CD14-positive monocyte (primary cell): ENCODE data around the gene RRP7A. TPM values are rescaled to one million over a fixed set of nuclear protein-coding genes. Genes with fewer than 3 reads are reported as not detected.

Source experiments
- DNase-seq, 3 donors: peaks; one replicate each; pipeline ENCODE4 v3.0.0-alpha.2; 2011 to 2022
- H2AFZ ChIP-seq: 2 replicates; pipeline ENCODE4 v1.6.0; 2012; ENCODE audit warnings: mild to moderate bottlenecking, low read depth, low read length, inconsistent platforms; ENCODE audit not compliant: insufficient read depth, poor library complexity, severe bottlenecking
- H3K27ac ChIP-seq, 2 donors: 1 replicate in 1 of 2; 2 replicates in 1 of 2; pipeline ENCODE4 v1.5.1; 2012 to 2013; ENCODE audit warnings: low read length in 2 of 2, control low read depth in 1 of 2, inconsistent platforms in 1 of 2, low read depth in 1 of 2, mild to moderate bottlenecking in 1 of 2
- H3K27me3 ChIP-seq, 2 donors: one replicate each; pipeline versions ENCODE4 v1.6.0 to v1.6.1; 2011 to 2013; ENCODE audit warnings: low read length in 2 of 2; ENCODE audit not compliant: control insufficient read depth in 2 of 2, insufficient read depth in 2 of 2
- H3K36me3 ChIP-seq, 2 donors: replicated peaks in 1 of 2; 1 replicate in 1 of 2; 2 replicates in 1 of 2; pipeline versions ENCODE4 v1.5.1 to v1.6.1; 2012 to 2013; ENCODE audit warnings: low read length in 2 of 2, control low read depth in 1 of 2, inconsistent platforms in 1 of 2, mild to moderate bottlenecking in 1 of 2; ENCODE audit not compliant: insufficient read depth in 2 of 2, control insufficient read depth in 1 of 2
- H3K4me1 ChIP-seq, 2 donors: 1 replicate in 1 of 2; 2 replicates in 1 of 2; pipeline versions ENCODE4 v1.5.1 to v1.6.1; 2012 to 2013; ENCODE audit warnings: low read length in 2 of 2, control low read depth in 1 of 2, inconsistent platforms in 1 of 2, mild to moderate bottlenecking in 1 of 2, moderate library complexity in 1 of 2; ENCODE audit not compliant: insufficient read depth in 2 of 2, control insufficient read depth in 1 of 2
- H3K4me2 ChIP-seq: replicated peaks from 2 replicates; pipeline ENCODE3; 2012; ENCODE audit warnings: low read length, moderate library complexity, mild to moderate bottlenecking; ENCODE audit not compliant: poor library complexity, severe bottlenecking; ENCODE audit errors: extremely low read depth
- H3K4me3 ChIP-seq, 3 experiments: fragments of 200-600 bp in 1 of 3; sonication (generic) in 1 of 3; replicated peaks in 1 of 3; 1 replicate in 2 of 3; 2 replicates in 1 of 3; pipeline ENCODE4 v1.5.1; 2011 to 2013; ENCODE audit warnings: low read length in 3 of 3, mild to moderate bottlenecking in 3 of 3, control low read depth in 2 of 3, low read depth in 2 of 3, inconsistent platforms in 1 of 3, moderate library complexity in 1 of 3
- H3K79me2 ChIP-seq: 2 replicates; pipeline ENCODE4 v1.6.0; 2012; ENCODE audit warnings: mild to moderate bottlenecking, control low read depth, inconsistent platforms, low read length, moderate library complexity; ENCODE audit not compliant: insufficient read depth
- H3K9ac ChIP-seq: 2 replicates; pipeline ENCODE4 v1.6.0; 2017; ENCODE audit warnings: low read length, mild to moderate bottlenecking; ENCODE audit not compliant: insufficient read depth, poor library complexity, severe bottlenecking
- H3K9me3 ChIP-seq, 2 donors: replicated peaks in 1 of 2; 1 replicate in 1 of 2; 2 replicates in 1 of 2; pipeline versions ENCODE4 v1.5.1 to v1.6.1; 2012 to 2013; ENCODE audit warnings: low read length in 2 of 2, control low read depth in 1 of 2; ENCODE audit not compliant: control insufficient read depth in 1 of 2, insufficient read depth in 1 of 2
- H4K20me1 ChIP-seq: 2 replicates; pipeline ENCODE4 v1.6.0; 2012; ENCODE audit warnings: mild to moderate bottlenecking, low read length, control low read depth, moderate library complexity; ENCODE audit not compliant: insufficient read depth
- H3K27ac Mint-ChIP-seq, 7 donors: one replicate each; pipeline ENCODE4 v1.8.0; 2020; ENCODE audit warnings: mild to moderate bottlenecking in 7 of 7, mixed read lengths in 7 of 7, moderate library complexity in 6 of 7, inconsistent platforms in 2 of 7
- H3K27me3 Mint-ChIP-seq, 3 donors: one replicate each; pipeline ENCODE4 v1.8.0; 2021 to 2022; ENCODE audit warnings: low read depth in 3 of 3, mild to moderate bottlenecking in 3 of 3, mixed read lengths in 3 of 3, moderate library complexity in 3 of 3, inconsistent platforms in 1 of 3
- H3K36me3 Mint-ChIP-seq, 2 donors: one replicate each; pipeline ENCODE4 v1.8.0; 2020; ENCODE audit warnings: mixed read lengths in 2 of 2, inconsistent platforms in 1 of 2, mild to moderate bottlenecking in 1 of 2
- H3K4me1 Mint-ChIP-seq: one replicate; pipeline ENCODE4 v1.8.0; 2020; ENCODE audit warnings: mild to moderate bottlenecking, mixed read lengths
- H3K4me3 Mint-ChIP-seq, 2 donors: one replicate each; pipeline ENCODE4 v1.8.0; 2020; ENCODE audit warnings: mild to moderate bottlenecking in 2 of 2, mixed read lengths in 2 of 2, moderate library complexity in 1 of 2
- H3K9me3 Mint-ChIP-seq, 7 donors: one replicate each; pipeline ENCODE4 v1.8.0; 2020 to 2022; ENCODE audit warnings: mixed read lengths in 7 of 7, mild to moderate bottlenecking in 6 of 7, moderate library complexity in 6 of 7, inconsistent platforms in 2 of 7
- WGBS: methylation state at CpG from one replicate; pipeline ENCODE4 v1.1.5; 2013; ENCODE audit warnings: missing lambda C conversion rate; ENCODE audit not compliant: insufficient coverage; 5-methylcytosine and 5-hydroxymethylcytosine counted together
- intact Hi-C, 2 donors: fragments of 100-400 bp; cut with micrococcal nuclease; formaldehyde crosslinking; loops; one replicate each; pipeline versions ENCODE4 v1.15.0 to v1.15.1; 2023
- polyA plus RNA-seq, 3 donors: library from polyadenylated mRNA; depleted of rRNA in 1 of 3; unstranded in 2 of 3; stranded (reverse) in 1 of 3; fragments of 300-500 nt in 2 of 3; fragments of >200 nt in 1 of 3; fragmentation: Illumina TruSeq in 2 of 3; gene quantifications; 1 replicate in 2 of 3; 2 replicates in 1 of 3; pipeline ENCODE4 v1.2.3, GENCODE V29; 2012 to 2021
- TF ChIP-seq, protein P1 (sequence below): fragments of 200-600 bp; IDR thresholded peaks from one replicate; pipeline ENCODE4 v1.8.0; 2022; ENCODE audit warnings: antibody characterized with exemption, mild to moderate bottlenecking

Gene RRP7A
- polyA plus RNA-seq, 3 donors: 19.4 to 59.9 (median 29.1) TPM

DNA sequence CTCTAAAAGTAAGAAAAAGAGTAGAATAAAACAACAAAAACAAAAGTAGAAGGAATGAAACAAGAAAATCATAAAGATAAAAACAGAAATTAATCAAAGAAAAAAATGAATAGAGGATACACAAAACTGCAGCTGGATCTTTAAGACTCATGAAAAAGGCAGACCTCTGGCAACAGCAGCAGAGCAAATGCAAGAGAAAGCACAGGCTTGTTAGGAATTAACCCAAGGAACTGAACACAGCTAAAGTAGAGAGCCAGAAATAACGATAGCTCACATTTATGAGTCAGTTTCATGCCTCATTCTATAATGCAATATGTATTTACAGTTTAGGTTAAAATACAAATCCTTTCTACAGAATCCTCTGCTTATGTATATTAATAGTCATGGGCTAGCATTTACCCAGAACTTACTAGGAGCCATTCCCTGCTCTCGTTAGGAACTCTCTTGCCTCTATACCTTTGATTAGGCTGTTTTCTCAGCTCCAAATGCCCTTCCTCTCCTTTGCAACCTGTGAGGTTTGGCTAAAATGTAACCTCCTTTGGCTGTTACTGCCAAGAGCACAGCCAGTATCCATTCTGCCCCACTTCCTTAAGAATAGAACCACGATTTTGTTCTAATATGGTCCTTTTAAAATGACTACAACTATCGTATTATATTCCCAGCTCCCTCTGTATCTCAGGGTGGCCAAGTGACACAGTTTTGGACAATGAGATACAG, 49.1 kb downstream of the RRP7A start:
- H3K9me3 Mint-ChIP-seq: no peaks in the 10 kb centered on the region
- Histone ChIP-seq H4K20me1 (no peaks in the 10 kb centered on the region), H3K36me3 (no peaks in the 10 kb centered on the region), H3K4me2 (no peak overlapping the region), H2AFZ (no peak overlapping the region), H3K9me3 (no peaks in the 10 kb centered on the region), H3K4me1 (no peaks in the 10 kb centered on the region), H3K27me3 (peaks cover 0 to 3% of the 10 kb centered on the region in 2 donors), H3K79me2 (no peaks in the 10 kb centered on the region), H3K27ac (no peak overlapping the region), H3K4me3 (no peak overlapping the region), H3K9ac (no peak overlapping the region)
- no peak overlapping the region for H3K4me3 Mint-ChIP-seq
- 66% methylated on average over 2 of the region's 4 CpGs for WGBS
- H3K27ac Mint-ChIP-seq: no peak overlapping the region
- TF ChIP-seq, protein P1, sequence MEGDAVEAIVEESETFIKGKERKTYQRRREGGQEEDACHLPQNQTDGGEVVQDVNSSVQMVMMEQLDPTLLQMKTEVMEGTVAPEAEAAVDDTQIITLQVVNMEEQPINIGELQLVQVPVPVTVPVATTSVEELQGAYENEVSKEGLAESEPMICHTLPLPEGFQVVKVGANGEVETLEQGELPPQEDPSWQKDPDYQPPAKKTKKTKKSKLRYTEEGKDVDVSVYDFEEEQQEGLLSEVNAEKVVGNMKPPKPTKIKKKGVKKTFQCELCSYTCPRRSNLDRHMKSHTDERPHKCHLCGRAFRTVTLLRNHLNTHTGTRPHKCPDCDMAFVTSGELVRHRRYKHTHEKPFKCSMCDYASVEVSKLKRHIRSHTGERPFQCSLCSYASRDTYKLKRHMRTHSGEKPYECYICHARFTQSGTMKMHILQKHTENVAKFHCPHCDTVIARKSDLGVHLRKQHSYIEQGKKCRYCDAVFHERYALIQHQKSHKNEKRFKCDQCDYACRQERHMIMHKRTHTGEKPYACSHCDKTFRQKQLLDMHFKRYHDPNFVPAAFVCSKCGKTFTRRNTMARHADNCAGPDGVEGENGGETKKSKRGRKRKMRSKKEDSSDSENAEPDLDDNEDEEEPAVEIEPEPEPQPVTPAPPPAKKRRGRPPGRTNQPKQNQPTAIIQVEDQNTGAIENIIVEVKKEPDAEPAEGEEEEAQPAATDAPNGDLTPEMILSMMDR: no peak
- H3K36me3 Mint-ChIP-seq: no peaks in the 10 kb centered on the region
- no peaks in the 10 kb centered on the region for H3K4me1 Mint-ChIP-seq
- DNase-seq: no peak
- H3K27me3 Mint-ChIP-seq: peaks cover 8 to 17% (median 14%) of the 10 kb centered on the region in 3 donors
- intact Hi-C loops: no loop called here

DNA sequence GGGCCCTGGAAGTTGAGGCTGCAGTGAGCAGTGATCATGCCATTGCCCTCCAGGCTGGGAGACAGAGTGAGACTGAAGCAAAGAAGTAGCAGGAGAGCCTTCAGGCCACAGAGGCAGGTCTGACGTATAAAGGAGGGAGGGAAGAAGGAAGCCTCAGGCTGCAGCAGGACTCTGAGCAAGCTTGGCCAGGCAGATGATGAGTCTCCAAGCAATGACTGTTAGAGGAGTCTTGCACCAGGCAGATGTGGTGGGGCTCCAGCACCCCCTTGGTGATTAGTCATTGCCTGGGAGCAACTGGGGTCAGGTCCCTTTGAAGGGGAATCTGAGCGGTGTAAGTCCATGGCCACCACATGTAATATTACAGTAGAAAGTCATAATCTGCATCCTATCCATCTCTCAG, 50.8 kb downstream of the RRP7A start:
- no peak overlapping the region for H3K27ac ChIP-seq
- no peak overlapping the region for H3K4me3 ChIP-seq
- H3K36me3 ChIP-seq: no peaks in the 10 kb centered on the region
- no peak for DNase-seq
- H3K4me1 ChIP-seq: no peaks in the 10 kb centered on the region
- no peak overlapping the region for H3K9ac ChIP-seq
- no peaks in the 10 kb centered on the region for H4K20me1 ChIP-seq
- WGBS: 86% methylated on average over 1 of the region's 2 CpGs
- Mint-ChIP-seq H3K4me3 (no peak overlapping the region), H3K27ac (no peak overlapping the region), H3K4me1 (no peaks in the 10 kb centered on the region), H3K9me3 (peaks cover 0 to 2% (median 0%) of the 10 kb centered on the region in 7 donors), H3K36me3 (no peaks in the 10 kb centered on the region), H3K27me3 (peaks cover 12 to 21% (median 17%) of the 10 kb centered on the region in 3 donors)
- H3K27me3 ChIP-seq: peaks cover 0 to 3% of the 10 kb centered on the region in 2 donors
- no peaks in the 10 kb centered on the region for H3K9me3 ChIP-seq
- H2AFZ ChIP-seq: no peak overlapping the region
- TF ChIP-seq, protein P1: no peak
- intact Hi-C loops: no loop called here
- H3K79me2 ChIP-seq: no peaks in the 10 kb centered on the region
- no peak overlapping the region for H3K4me2 ChIP-seq
